Esophagus mucosa (tissue), 1 donor: ENCODE results near the gene UBE4B. TPM values are rescaled to one million over a fixed set of nuclear protein-coding genes. Genes with fewer than 3 reads are reported as not detected.
"Not testable (repeated sequence)": the region's sequence is repeated elsewhere in the genome, so short reads cannot be mapped to it uniquely, and the experiment has no call there.

ENCODE experiments used
- ATAC-seq: fragments of 200-7000 bp; cut with Tn5 transposase; one replicate; pipeline ENCODE4 v1.9.1; 2020
- total RNA-seq: library from RNA; stranded (reverse); gene quantifications from one replicate; pipeline ENCODE4 v1.2.4, GENCODE V29; 2023
- donor health status: DM: yes; HTN: yes; CAD: no.

Gene UBE4B
- total RNA-seq, 1 donor from 2014 or later: 38.1 TPM

GRCh38 chr1:10211805-10212410 lies 179.2 kb downstream of the UBE4B start:
- ATAC-seq: no peak

GRCh38 chr1:10212476-10212875 lies 179.7 kb downstream of the UBE4B start:
- ATAC-seq: no peak

GRCh38 chr1:10213186-10213705 lies 180.5 kb downstream of the UBE4B start:
- ATAC-seq: no peak

GRCh38 chr1:10216090-10216749 lies 183.5 kb downstream of the UBE4B start:
- ATAC-seq: no peak

GRCh38 chr1:10217748-10218441 lies 185.1 kb downstream of the UBE4B start:
- no peak for ATAC-seq

- no peak for ATAC-seq
Measured at GRCh38 chr1:10220200-10220599, 187.4 kb downstream of the UBE4B start.

GRCh38 chr1:10220657-10221056 lies 187.9 kb downstream of the UBE4B start:
- ATAC-seq: not testable (repeated sequence)

- no peak for ATAC-seq
Measured at GRCh38 chr1:10225573-10225972, 192.8 kb downstream of the UBE4B start.

- ATAC-seq: no peak
Measured at GRCh38 chr1:10228528-10228927, 195.8 kb downstream of the UBE4B start.

GRCh38 chr1:10229903-10230302 lies 197.1 kb downstream of the UBE4B start:
- ATAC-seq: no peak

Other genes with a start within 250 kb of the UBE4B start
- 121 TPM for gene CLSTN1, start 209.0 kb upstream of the UBE4B start, total RNA-seq
- 175 TPM for gene CTNNBIP1, start 122.7 kb upstream of the UBE4B start, total RNA-seq
- gene LZIC, start 89.6 kb upstream of the UBE4B start, total RNA-seq: 24.6 TPM
- 8.1 TPM for gene NMNAT1, start 89.5 kb upstream of the UBE4B start, total RNA-seq
- gene RBP7, start 35.7 kb upstream of the UBE4B start, total RNA-seq: 13.4 TPM
- 32.7 TPM for gene KIF1B, start 177.6 kb downstream of the UBE4B start, total RNA-seq